AG08396 (cell line): ENCODE measurements around the gene WAC.

ENCODE experiments used
- DNase-seq: peaks from one replicate; pipeline ENCODE4 v3.0.0; 2012; ENCODE audit warnings: low spot score, mixed read lengths

Gene WAC

GRCh38 chr10:28530751-28531150 is 2.2 kb upstream of the WAC start:
- DNase-seq, result no peak

- DNase-seq, result peak; percentile 28
Measured at GRCh38 chr10:28533186-28533564, 257 bp downstream of the WAC start.

- peak; percentile 74 for DNase-seq
Measured at GRCh38 chr10:28533571-28534304, 820 bp downstream of the WAC start.

GRCh38 chr10:28535846-28536245 is 2.9 kb downstream of the WAC start:
- no peak for DNase-seq

GRCh38 chr10:28538595-28538994 is 5.7 kb downstream of the WAC start:
- DNase-seq, result no peak

GRCh38 chr10:28540145-28540544 is 7.2 kb downstream of the WAC start:
- DNase-seq, result no peak

GRCh38 chr10:28541717-28542365 is 8.9 kb downstream of the WAC start:
- DNase-seq, result no peak

- no peak for DNase-seq
Measured at GRCh38 chr10:28542728-28543127, 9.8 kb downstream of the WAC start.

GRCh38 chr10:28544058-28544457 is 11.1 kb downstream of the WAC start:
- DNase-seq, result no peak

- DNase-seq, result no peak
Measured at GRCh38 chr10:28545967-28546644, 13.2 kb downstream of the WAC start.

GRCh38 chr10:28548781-28549498 is 16.0 kb downstream of the WAC start:
- no peak for DNase-seq

- DNase-seq, result no peak
Measured at GRCh38 chr10:28551086-28551485, 18.2 kb downstream of the WAC start.

GRCh38 chr10:28552775-28553174 is 19.9 kb downstream of the WAC start:
- DNase-seq, result no peak

- no peak for DNase-seq
Measured at GRCh38 chr10:28554009-28554408, 21.1 kb downstream of the WAC start.

- no peak for DNase-seq
Measured at GRCh38 chr10:28554952-28555351, 22.0 kb downstream of the WAC start.

GRCh38 chr10:28555358-28555757 is 22.4 kb downstream of the WAC start:
- DNase-seq, result no peak

- DNase-seq, result no peak
Measured at GRCh38 chr10:28556142-28556541, 23.2 kb downstream of the WAC start.

- no peak for DNase-seq
Measured at GRCh38 chr10:28558186-28558585, 25.3 kb downstream of the WAC start.

- no peak for DNase-seq
Measured at GRCh38 chr10:28558923-28559508, 26.1 kb downstream of the WAC start.

GRCh38 chr10:28559618-28560017 is 26.7 kb downstream of the WAC start:
- no peak for DNase-seq

GRCh38 chr10:28560617-28561016 is 27.7 kb downstream of the WAC start:
- DNase-seq, result no peak

- DNase-seq, result no peak
Measured at GRCh38 chr10:28561531-28561930, 28.6 kb downstream of the WAC start.
